HT-29 (cell line): ENCODE results near the gene MZB1. TPM values are rescaled to one million over a fixed set of nuclear protein-coding genes. Genes with fewer than 3 reads are reported as not detected.
A peak's percentile ranks its signal among the peaks of the same experiment; 100 is the strongest.

Source experiments
- DNase-seq: peaks from one replicate; pipeline ENCODE4 v3.0.0-alpha.2; 2015; ENCODE audit warnings: low spot score
- total RNA-seq: library from RNA; depleted of rRNA; stranded (reverse); fragments of >200 nt; shearing (Covaris generic); gene quantifications from 2 replicates; pipeline ENCODE4 v1.2.3, GENCODE V29; 2014; rRNA removed

The MZB1 gene, protein sequence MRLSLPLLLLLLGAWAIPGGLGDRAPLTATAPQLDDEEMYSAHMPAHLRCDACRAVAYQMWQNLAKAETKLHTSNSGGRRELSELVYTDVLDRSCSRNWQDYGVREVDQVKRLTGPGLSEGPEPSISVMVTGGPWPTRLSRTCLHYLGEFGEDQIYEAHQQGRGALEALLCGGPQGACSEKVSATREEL
- total RNA-seq: 0.25 TPM in 1 of 2 replicates, not detected in the other

GRCh38 chr5:139389701-139390638 is at the start of gene MZB1:
MZB1 (minus strand) TSS chr5:139389913; CDS start chr5:139389856, 57 bp downstream.
- DNase-seq: no peak

GRCh38 chr5:139439013-139439903 is 49.5 kb upstream of the MZB1 start, which contains the start of gene DNAJC18:
DNAJC18 (minus strand) TSS chr5:139439525; CDS start chr5:139439445, 80 bp downstream.
- peak; percentile 87 for DNase-seq

DNA sequence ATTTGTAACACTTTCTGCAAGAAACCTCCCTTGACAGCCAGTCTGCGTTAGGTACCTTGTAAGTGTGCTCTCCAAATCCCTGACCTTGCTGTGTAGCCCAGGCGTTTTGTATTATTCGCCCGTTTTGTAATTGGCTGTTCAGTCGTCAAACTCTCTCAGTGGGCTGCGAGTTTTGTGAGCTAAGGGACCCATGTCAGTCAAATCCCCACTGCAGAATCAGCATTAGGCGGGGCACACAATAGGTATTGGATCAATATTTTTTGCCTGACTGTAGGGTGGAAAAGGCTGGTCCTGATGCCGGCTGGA is 48.9 kb upstream of the MZB1 start:
- DNase-seq: no peak

- DNase-seq: no peak
These were observed 46.0 kb upstream of the MZB1 start for GRCh38 chr5:139435676-139436075.

- no peak for DNase-seq
These were observed 42.0 kb upstream of the MZB1 start for GRCh38 chr5:139431706-139432105.

- DNase-seq: no peak
These were observed 40.3 kb upstream of the MZB1 start for GRCh38 chr5:139430015-139430414.

GRCh38 chr5:139426203-139426885 is 36.6 kb upstream of the MZB1 start:
- no peak for DNase-seq

GRCh38 chr5:139425497-139425896 is 35.8 kb upstream of the MZB1 start:
- DNase-seq: no peak

GRCh38 chr5:139422307-139422893 is 32.7 kb upstream of the MZB1 start:
- DNase-seq: peak; percentile 81

DNA sequence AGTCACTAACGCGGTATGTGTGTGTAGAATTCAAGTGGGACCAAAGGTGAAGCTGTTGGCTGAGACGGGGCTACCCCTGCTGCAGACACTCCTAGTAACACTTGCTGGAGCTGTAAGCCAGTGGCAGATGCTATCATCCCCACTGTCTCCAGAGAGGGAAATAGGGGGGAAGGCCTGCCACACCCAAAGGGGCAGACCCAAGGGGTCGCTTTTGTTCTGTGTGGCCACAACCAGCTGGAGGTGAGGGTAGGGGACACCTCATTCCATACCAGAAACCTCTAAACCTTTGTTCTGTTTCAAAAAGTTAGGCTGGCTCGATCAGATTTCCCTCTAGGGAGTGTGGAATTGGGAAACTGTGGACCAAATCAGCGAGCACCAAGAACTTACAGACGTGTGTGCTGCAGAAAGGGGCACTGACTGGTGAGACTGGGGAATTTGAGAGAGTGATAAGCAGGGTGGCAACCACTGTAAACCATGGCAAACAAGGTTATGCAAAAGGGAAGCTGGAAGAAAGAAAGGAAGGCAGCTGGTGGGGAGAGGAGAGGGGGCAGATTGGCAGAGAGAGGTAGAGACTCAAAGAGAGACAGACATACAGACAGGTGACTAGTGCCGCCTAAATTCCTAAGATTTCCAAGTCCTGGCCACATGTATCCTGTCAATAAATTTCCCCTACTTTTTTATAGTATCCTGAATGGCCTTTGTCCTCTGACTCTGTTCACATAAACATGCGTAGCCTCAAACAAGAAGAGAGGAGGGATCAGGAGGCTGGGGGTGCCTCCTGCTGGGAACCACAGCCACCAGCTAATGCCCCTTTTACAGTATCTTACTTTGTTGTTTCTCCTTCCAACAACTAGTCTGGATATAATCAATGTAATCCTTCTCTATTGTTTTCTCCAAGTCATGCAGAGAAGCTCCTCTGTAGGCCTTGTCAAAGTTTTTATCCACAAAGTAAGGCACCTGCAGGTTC is 29.8 kb upstream of the MZB1 start:
- DNase-seq: peak; percentile 31

DNA sequence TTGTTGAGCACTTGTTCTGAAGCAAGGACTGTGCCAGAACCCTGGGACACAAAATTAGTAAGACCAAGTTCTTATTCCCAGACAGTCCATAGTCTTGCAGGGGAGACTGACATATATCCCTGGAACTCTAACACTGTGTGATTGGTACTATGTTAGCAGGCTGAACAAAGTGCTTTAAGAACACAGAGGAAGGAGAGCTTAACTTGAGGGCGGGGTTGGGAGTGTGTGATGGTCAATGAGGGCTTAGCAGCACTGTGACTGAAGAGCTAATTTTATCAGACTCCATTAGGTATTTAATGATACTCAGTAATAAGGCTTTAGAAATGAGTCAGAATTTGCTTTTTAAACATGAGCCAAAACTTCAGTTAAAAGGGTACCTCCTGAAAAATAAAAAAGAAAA is 29.1 kb upstream of the MZB1 start:
- DNase-seq: no peak

- no peak for DNase-seq
These were observed 27.5 kb upstream of the MZB1 start for GRCh38 chr5:139417214-139417613.

DNA sequence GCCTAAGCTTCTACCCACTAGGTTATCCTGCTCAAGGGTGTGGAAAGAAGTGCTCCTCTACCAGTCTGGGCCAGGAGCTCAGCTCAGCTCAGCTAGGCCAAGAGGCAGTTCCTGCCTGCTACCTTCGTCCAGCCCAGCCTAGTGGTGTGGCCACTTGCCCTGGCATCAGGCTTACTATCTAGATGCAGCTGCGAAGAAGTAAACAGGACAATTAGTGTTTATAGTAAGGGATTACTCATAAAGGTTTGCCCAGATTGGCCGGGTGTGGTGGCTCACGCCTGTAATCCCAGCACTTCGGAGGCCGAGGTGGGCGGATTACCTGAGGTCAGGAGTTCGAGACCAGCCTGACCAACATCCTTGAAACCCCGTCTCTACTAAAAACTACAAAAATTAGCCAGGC is 26.9 kb upstream of the MZB1 start:
- DNase-seq: no peak

DNA sequence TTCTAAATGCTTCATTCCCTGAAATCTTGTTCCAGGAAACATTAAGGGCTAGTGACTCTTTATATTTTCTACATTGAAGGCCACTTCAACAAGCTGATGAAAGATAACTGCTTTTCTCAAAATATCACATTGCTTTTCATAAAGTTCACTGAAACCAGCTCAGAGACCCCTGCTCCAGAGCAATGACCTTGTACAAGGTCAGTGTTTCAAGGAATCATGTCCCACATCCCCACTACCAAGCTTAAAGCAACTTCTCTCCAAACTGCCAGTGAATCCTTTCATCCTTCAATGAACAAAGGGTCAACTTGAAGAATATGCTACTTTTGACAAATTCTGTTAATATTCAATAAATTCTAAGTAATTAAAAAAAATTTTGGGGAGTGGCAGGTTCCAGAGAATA is 26.2 kb upstream of the MZB1 start:
- no peak for DNase-seq

DNA sequence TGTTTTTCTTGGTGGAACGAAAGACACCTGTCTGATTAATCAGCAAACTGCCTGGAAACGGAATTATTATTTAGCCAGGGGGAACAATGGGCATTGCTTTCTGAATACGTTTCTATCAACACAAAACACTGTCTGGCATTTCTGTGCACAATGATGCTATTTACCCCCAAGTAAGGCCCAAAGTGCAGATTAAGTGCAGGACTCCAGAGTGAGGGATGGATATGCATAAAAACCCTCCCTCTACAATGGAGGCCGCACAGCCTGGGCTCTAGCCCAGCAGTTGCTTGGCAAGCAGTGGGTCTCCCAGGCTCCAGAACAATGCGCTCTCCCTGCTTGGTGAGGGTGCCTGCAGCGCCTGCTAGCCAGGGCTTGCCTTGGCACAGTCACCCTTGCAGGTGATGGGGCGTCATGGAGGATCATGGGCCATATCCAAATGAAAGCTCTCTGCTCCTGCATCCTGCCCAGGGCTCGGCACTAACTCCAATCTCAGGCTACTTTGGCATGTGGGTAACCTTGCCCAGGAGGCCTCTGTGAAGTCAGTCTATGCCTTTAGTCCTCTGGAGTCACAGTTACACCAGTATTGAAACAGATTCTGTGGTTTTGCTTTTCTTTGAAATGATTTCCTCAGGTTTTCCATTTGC is 25.6 kb upstream of the MZB1 start:
- DNase-seq: no peak

DNA sequence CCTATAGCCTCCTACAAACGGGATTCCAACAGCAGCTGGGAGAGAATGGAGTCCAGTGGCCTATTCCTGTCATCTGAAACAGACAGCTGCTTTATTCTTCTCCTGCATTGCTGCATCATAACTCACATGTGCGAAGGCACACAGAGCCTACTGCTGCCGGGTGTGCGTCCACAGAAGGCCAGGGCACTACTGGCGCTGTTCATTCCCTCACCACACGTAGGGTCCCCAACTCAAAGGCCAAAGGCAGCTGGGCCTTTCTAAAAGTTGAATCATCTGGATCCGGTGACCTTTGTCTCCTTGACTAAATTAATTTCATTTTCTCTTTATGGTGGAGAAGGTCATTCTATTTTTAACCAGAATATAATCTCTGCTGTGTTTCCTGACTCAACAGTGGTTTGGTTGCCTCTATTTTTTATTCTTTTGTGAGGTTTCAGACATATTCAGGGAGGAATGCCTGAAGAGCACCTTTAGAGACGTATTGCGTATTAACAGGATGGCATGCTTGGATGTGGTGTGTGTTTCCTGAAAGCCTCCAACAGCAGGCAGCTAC is 24.9 kb upstream of the MZB1 start:
- no peak for DNase-seq

- DNase-seq: no peak
These were observed 24.2 kb upstream of the MZB1 start for GRCh38 chr5:139413963-139414362.

DNA sequence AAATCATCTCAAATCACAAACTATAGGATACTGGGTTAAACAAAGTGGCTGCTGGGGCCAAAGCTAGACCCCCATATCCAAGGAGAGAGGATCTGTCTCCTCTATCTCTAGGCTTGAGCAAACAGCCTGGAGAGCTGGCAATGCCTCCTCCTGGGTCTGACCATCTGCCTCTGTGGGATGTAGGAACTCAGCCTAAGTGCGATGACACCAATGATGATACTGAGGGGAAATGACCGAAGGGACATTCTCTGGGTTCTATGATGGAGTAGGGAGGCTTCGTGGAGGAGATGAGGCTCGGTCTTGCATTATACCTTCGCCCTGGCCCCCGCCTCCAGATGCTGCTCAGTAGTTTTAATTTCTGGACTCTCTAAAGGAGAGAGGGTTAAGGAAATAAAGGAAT is 23.4 kb upstream of the MZB1 start:
- no peak for DNase-seq
